GM23338 (cell line): ENCODE results near the gene FUZ. TPM values are rescaled to one million over a fixed set of nuclear protein-coding genes. Genes with fewer than 3 reads are reported as not detected.

ENCODE experiments used
- ATAC-seq: fragments of 200-7000 bp; cut with Tn5 transposase; 3 replicates; pipeline ENCODE4 v1.9.1; 2020
- DNase-seq: peaks from one replicate; pipeline ENCODE4 v3.0.0-alpha.2; 2015; ENCODE audit warnings: low spot score
- H2AFZ ChIP-seq: fragments of 200-600 bp; sonication (generic); 2 replicates; pipeline ENCODE4 v1.8.0; 2016; ENCODE audit warnings: antibody characterized with exemption, mild to moderate bottlenecking, moderate library complexity
- H3F3A ChIP-seq: fragments of 200-600 bp; sonication (generic); replicated peaks from 2 replicates; pipeline ENCODE4 v1.8.0; 2017; ENCODE audit warnings: antibody characterized with exemption, mixed run types, low read depth
- H3K27ac ChIP-seq: fragments of 200-600 bp; sonication (generic); 2 replicates; pipeline ENCODE4 v1.6.1; 2016; ENCODE audit warnings: low read depth
- H3K27me3 ChIP-seq: fragments of 200-600 bp; sonication (generic); 2 replicates; pipeline ENCODE4 v1.8.0; 2016; ENCODE audit warnings: mild to moderate bottlenecking, mixed run types, moderate library complexity; ENCODE audit not compliant: insufficient read depth
- H3K36me3 ChIP-seq: fragments of 200-600 bp; sonication (generic); 2 replicates; pipeline ENCODE4 v1.8.0; 2016; ENCODE audit warnings: mild to moderate bottlenecking; ENCODE audit not compliant: insufficient read depth
- H3K4me1 ChIP-seq: fragments of 200-600 bp; sonication (generic); 2 replicates; pipeline ENCODE4 v1.8.0; 2016; ENCODE audit warnings: mild to moderate bottlenecking, moderate library complexity; ENCODE audit not compliant: insufficient read depth
- H3K4me2 ChIP-seq: fragments of 200-600 bp; sonication (generic); 2 replicates; pipeline ENCODE4 v1.7.1; 2017; ENCODE audit warnings: mixed run types
- H3K4me3 ChIP-seq: fragments of 200-600 bp; sonication (generic); 2 replicates; pipeline ENCODE4 v1.6.1; 2016; ENCODE audit warnings: mixed run types
- H3K79me2 ChIP-seq: fragments of 200-600 bp; sonication (generic); replicated peaks from 2 replicates; pipeline ENCODE4 v1.8.0; 2017; ENCODE audit warnings: mild to moderate bottlenecking; ENCODE audit not compliant: insufficient read depth
- H3K9me2 ChIP-seq: fragments of 200-600 bp; sonication (generic); 2 replicates; pipeline ENCODE4 v1.8.0; 2017; ENCODE audit not compliant: insufficient read depth
- H4K20me1 ChIP-seq: fragments of 200-600 bp; sonication (generic); replicated peaks from 2 replicates; pipeline ENCODE4 v1.8.0; 2017; ENCODE audit warnings: mild to moderate bottlenecking; ENCODE audit not compliant: insufficient read depth
- H3K27ac Mint-ChIP-seq: 2 replicates; pipeline ENCODE4 v1.8.0; 2020; ENCODE audit warnings: inconsistent platforms, mild to moderate bottlenecking, moderate library complexity, mixed read lengths
- H3K27me3 Mint-ChIP-seq: 3 replicates; pipeline ENCODE4 v1.8.0; 2022; ENCODE audit warnings: low read depth, mild to moderate bottlenecking, moderate library complexity, mixed read lengths, inconsistent platforms; ENCODE audit not compliant: insufficient read depth, poor library complexity
- H3K36me3 Mint-ChIP-seq: 3 replicates; pipeline ENCODE4 v1.8.0; 2021; ENCODE audit warnings: low read depth, mild to moderate bottlenecking, inconsistent platforms, moderate library complexity, mixed read lengths
- H3K4me1 Mint-ChIP-seq: 3 replicates; pipeline ENCODE4 v1.8.0; 2020; ENCODE audit warnings: mild to moderate bottlenecking, inconsistent platforms, mixed read lengths
- H3K4me3 Mint-ChIP-seq: 3 replicates; pipeline ENCODE4 v1.8.0; 2021; ENCODE audit warnings: moderate library complexity, mild to moderate bottlenecking, inconsistent platforms, mixed read lengths
- H3K9me3 Mint-ChIP-seq: 3 replicates; pipeline ENCODE4 v1.8.0; 2020; ENCODE audit warnings: moderate library complexity, mild to moderate bottlenecking, inconsistent platforms, mixed read lengths
- CTCF ChIP-seq, 2 experiments: fragments of 200-600 bp in 1 of 2; sonication (generic) in 1 of 2; conservative IDR thresholded peaks; 2 replicates each; pipeline versions ENCODE4 v1.5.1 to v1.6.1; 2016 to 2017; ENCODE audit warnings: antibody characterized with exemption in 2 of 2, low read depth in 2 of 2, mild to moderate bottlenecking in 2 of 2, moderate library complexity in 1 of 2
- EZH2 ChIP-seq: fragments of 200-600 bp; sonication (generic); IDR thresholded peaks from one replicate; pipeline ENCODE4 v1.8.0; 2017; ENCODE audit warnings: antibody characterized with exemption, mild to moderate bottlenecking, low read depth; ENCODE audit not compliant: unreplicated experiment
- EZH2phosphoT487 ChIP-seq: fragments of 200-600 bp; sonication (generic); IDR thresholded peaks from one replicate; pipeline ENCODE4 v1.8.1; 2018; ENCODE audit warnings: antibody characterized with exemption; ENCODE audit not compliant: unreplicated experiment
- JUNB ChIP-seq: IDR thresholded peaks from one replicate; pipeline ENCODE4 v1.6.1; 2016; ENCODE audit warnings: antibody characterized with exemption; ENCODE audit not compliant: unreplicated experiment
- NANOG ChIP-seq: IDR thresholded peaks from 2 replicates; pipeline ENCODE4 v1.6.1; 2016; ENCODE audit warnings: antibody characterized with exemption, borderline replicate concordance
- POLR2AphosphoS5 ChIP-seq: IDR thresholded peaks from 2 replicates; pipeline ENCODE4 v1.6.1; 2016; ENCODE audit warnings: antibody characterized with exemption, low read depth
- STAT1 ChIP-seq: IDR thresholded peaks from one replicate; pipeline ENCODE4 v1.6.1; 2016; ENCODE audit warnings: antibody characterized with exemption; ENCODE audit not compliant: unreplicated experiment
- ZNF114 ChIP-seq: fragments of 250-450 bp; sonication (Bioruptor Pico); IDR thresholded peaks from 2 replicates; pipeline ENCODE4 v1.5.0; 2020; ENCODE audit warnings: mild to moderate bottlenecking, moderate library complexity
- ZNF331 ChIP-seq: fragments of 250-450 bp; sonication (Bioruptor Pico); IDR thresholded peaks from 2 replicates; pipeline ENCODE4 v1.5.0; 2020; ENCODE audit warnings: low read depth, mild to moderate bottlenecking, moderate library complexity
- polyA plus RNA-seq: library from polyadenylated mRNA; unstranded; fragments of >200 nt; fragmentation: Nextera tagmentation; extraction: Ambion mirVana; gene quantifications from 2 replicates; pipeline ENCODE4 v1.2.1, GENCODE V29; 2016
- total RNA-seq: library from RNA; depleted of rRNA; stranded (reverse); fragments of >200 nt; shearing (Covaris generic); gene quantifications from 2 replicates; pipeline ENCODE4 v1.2.3, GENCODE V29; 2014
- TF ChIP-seq, protein P1 (sequence below): IDR thresholded peaks from one replicate; pipeline ENCODE4 v1.6.1; 2018; ENCODE audit warnings: antibody characterized with exemption; ENCODE audit not compliant: unreplicated experiment
- TF ChIP-seq, protein P2 (sequence below): fragments of 250-450 bp; sonication (Bioruptor Pico); IDR thresholded peaks from 2 replicates; pipeline ENCODE4 v1.5.0; 2020; ENCODE audit warnings: mild to moderate bottlenecking, moderate library complexity
- TF ChIP-seq, protein P3 (sequence below): IDR thresholded peaks from 2 replicates; pipeline ENCODE4 v1.6.1; 2016; ENCODE audit warnings: antibody characterized with exemption

The FUZ gene
- total and polyA plus RNA-seq, 2 experiments from 2014 or later, result 24.3 to 34.8 TPM

- peaks cover 21% of the 10 kb centered on the region for H3K4me1 Mint-ChIP-seq
- Histone ChIP-seq H3K4me3 (no peak overlapping the region), H3K4me2 (no peak overlapping the region), H3K9me2 (no peaks in the 10 kb centered on the region), H2AFZ (no peak overlapping the region), H3K4me1 (peaks cover 21% of the 10 kb centered on the region), H3K27me3 (no peaks in the 10 kb centered on the region), H3F3A (peaks cover 53% of the 10 kb centered on the region), H3K27ac (no peak overlapping the region), H4K20me1 (peaks cover 25% of the 10 kb centered on the region), H3K79me2 (peaks cover 25% of the 10 kb centered on the region), H3K36me3 (no peaks in the 10 kb centered on the region; the same call in 1 of the 2 replicates)
- no peak overlapping the region for H3K27ac Mint-ChIP-seq
- ATAC-seq (no peak), DNase-seq (no peak)
- peaks cover 67% of the 10 kb centered on the region for H3K36me3 Mint-ChIP-seq
- H3K27me3 Mint-ChIP-seq, result peaks cover 55% of the 10 kb centered on the region
- peaks cover 9% of the 10 kb centered on the region for H3K9me3 Mint-ChIP-seq
- H3K4me3 Mint-ChIP-seq, result no peak overlapping the region
- TF ChIP-seq, protein P1, sequence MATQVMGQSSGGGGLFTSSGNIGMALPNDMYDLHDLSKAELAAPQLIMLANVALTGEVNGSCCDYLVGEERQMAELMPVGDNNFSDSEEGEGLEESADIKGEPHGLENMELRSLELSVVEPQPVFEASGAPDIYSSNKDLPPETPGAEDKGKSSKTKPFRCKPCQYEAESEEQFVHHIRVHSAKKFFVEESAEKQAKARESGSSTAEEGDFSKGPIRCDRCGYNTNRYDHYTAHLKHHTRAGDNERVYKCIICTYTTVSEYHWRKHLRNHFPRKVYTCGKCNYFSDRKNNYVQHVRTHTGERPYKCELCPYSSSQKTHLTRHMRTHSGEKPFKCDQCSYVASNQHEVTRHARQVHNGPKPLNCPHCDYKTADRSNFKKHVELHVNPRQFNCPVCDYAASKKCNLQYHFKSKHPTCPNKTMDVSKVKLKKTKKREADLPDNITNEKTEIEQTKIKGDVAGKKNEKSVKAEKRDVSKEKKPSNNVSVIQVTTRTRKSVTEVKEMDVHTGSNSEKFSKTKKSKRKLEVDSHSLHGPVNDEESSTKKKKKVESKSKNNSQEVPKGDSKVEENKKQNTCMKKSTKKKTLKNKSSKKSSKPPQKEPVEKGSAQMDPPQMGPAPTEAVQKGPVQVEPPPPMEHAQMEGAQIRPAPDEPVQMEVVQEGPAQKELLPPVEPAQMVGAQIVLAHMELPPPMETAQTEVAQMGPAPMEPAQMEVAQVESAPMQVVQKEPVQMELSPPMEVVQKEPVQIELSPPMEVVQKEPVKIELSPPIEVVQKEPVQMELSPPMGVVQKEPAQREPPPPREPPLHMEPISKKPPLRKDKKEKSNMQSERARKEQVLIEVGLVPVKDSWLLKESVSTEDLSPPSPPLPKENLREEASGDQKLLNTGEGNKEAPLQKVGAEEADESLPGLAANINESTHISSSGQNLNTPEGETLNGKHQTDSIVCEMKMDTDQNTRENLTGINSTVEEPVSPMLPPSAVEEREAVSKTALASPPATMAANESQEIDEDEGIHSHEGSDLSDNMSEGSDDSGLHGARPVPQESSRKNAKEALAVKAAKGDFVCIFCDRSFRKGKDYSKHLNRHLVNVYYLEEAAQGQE, result no peak
- TF ChIP-seq, protein P2, sequence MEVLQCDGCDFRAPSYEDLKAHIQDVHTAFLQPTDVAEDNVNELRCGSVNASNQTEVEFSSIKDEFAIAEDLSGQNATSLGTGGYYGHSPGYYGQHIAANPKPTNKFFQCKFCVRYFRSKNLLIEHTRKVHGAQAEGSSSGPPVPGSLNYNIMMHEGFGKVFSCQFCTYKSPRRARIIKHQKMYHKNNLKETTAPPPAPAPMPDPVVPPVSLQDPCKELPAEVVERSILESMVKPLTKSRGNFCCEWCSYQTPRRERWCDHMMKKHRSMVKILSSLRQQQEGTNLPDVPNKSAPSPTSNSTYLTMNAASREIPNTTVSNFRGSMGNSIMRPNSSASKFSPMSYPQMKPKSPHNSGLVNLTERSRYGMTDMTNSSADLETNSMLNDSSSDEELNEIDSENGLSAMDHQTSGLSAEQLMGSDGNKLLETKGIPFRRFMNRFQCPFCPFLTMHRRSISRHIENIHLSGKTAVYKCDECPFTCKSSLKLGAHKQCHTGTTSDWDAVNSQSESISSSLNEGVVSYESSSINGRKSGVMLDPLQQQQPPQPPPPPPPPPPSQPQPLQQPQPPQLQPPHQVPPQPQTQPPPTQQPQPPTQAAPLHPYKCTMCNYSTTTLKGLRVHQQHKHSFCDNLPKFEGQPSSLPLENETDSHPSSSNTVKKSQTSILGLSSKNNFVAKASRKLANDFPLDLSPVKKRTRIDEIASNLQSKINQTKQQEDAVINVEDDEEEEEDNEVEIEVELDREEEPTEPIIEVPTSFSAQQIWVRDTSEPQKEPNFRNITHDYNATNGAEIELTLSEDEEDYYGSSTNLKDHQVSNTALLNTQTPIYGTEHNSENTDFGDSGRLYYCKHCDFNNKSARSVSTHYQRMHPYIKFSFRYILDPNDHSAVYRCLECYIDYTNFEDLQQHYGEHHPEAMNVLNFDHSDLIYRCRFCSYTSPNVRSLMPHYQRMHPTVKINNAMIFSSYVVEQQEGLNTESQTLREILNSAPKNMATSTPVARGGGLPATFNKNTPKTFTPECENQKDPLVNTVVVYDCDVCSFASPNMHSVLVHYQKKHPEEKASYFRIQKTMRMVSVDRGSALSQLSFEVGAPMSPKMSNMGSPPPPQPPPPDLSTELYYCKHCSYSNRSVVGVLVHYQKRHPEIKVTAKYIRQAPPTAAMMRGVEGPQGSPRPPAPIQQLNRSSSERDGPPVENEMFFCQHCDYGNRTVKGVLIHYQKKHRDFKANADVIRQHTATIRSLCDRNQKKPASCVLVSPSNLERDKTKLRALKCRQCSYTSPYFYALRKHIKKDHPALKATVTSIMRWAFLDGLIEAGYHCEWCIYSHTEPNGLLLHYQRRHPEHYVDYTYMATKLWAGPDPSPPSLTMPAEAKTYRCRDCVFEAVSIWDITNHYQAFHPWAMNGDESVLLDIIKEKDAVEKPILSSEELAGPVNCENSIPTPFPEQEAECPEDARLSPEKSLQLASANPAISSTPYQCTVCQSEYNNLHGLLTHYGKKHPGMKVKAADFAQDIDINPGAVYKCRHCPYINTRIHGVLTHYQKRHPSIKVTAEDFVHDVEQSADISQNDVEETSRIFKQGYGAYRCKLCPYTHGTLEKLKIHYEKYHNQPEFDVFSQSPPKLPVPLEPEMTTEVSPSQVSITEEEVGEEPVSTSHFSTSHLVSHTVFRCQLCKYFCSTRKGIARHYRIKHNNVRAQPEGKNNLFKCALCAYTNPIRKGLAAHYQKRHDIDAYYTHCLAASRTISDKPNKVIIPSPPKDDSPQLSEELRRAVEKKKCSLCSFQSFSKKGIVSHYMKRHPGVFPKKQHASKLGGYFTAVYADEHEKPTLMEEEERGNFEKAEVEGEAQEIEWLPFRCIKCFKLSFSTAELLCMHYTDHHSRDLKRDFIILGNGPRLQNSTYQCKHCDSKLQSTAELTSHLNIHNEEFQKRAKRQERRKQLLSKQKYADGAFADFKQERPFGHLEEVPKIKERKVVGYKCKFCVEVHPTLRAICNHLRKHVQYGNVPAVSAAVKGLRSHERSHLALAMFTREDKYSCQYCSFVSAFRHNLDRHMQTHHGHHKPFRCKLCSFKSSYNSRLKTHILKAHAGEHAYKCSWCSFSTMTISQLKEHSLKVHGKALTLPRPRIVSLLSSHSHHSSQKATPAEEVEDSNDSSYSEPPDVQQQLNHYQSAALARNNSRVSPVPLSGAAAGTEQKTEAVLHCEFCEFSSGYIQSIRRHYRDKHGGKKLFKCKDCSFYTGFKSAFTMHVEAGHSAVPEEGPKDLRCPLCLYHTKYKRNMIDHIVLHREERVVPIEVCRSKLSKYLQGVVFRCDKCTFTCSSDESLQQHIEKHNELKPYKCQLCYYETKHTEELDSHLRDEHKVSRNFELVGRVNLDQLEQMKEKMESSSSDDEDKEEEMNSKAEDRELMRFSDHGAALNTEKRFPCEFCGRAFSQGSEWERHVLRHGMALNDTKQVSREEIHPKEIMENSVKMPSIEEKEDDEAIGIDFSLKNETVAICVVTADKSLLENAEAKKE (CRISPR knock-in tag), result no peak
- no peak for TF ChIP-seq ZNF114 (CRISPR knock-in tag)
- TF ChIP-seq EZH2phosphoT487, result no peak
- TF ChIP-seq JUNB, result no peak
- TF ChIP-seq CTCF (conservative IDR thresholded peaks at IDR 0.05; ENCODE audit: low read depth in 2 of 2), result no peak
- TF ChIP-seq ZNF331 (CRISPR knock-in tag), result no peak
- no peak for TF ChIP-seq NANOG
- TF ChIP-seq EZH2, result no peak
- TF ChIP-seq STAT1, result no peak
- no peak for TF ChIP-seq POLR2AphosphoS5
- TF ChIP-seq, protein P3, sequence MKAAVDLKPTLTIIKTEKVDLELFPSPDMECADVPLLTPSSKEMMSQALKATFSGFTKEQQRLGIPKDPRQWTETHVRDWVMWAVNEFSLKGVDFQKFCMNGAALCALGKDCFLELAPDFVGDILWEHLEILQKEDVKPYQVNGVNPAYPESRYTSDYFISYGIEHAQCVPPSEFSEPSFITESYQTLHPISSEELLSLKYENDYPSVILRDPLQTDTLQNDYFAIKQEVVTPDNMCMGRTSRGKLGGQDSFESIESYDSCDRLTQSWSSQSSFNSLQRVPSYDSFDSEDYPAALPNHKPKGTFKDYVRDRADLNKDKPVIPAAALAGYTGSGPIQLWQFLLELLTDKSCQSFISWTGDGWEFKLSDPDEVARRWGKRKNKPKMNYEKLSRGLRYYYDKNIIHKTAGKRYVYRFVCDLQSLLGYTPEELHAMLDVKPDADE, result no peak
Measured at GRCh38 chr19:49854378-49855263, 41.5 kb upstream of the FUZ start.
